Astrocyte of the hippocampus (primary cell): Measurements from ENCODE around the gene RBM33.
"Not testable (repeated sequence)": the region's sequence is repeated elsewhere in the genome, so short reads cannot be mapped to it uniquely, and the experiment has no call there.

Experiments
- DNase-seq: peaks from one replicate; pipeline ENCODE4 v3.0.0; 2011; ENCODE audit warnings: low read depth, low spot score

The RBM33 gene

DNA sequence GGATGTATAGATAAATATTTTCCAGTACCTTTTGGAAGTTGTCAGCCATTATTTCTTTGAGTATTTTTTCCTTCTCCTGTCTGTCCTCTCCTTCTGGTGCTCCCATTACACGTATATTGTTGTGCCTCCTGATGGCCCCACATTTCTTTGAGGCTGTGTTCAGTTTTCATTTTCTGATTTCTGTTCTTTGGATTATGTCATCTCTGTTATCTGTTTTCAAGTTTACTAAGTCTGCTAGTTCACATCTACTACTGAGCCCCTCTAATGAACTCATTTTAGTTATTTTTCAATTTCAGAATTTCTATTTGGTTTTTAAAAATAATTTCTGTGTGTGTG, 16.3 kb downstream of the RBM33 start:
- DNase-seq: no peak

DNA sequence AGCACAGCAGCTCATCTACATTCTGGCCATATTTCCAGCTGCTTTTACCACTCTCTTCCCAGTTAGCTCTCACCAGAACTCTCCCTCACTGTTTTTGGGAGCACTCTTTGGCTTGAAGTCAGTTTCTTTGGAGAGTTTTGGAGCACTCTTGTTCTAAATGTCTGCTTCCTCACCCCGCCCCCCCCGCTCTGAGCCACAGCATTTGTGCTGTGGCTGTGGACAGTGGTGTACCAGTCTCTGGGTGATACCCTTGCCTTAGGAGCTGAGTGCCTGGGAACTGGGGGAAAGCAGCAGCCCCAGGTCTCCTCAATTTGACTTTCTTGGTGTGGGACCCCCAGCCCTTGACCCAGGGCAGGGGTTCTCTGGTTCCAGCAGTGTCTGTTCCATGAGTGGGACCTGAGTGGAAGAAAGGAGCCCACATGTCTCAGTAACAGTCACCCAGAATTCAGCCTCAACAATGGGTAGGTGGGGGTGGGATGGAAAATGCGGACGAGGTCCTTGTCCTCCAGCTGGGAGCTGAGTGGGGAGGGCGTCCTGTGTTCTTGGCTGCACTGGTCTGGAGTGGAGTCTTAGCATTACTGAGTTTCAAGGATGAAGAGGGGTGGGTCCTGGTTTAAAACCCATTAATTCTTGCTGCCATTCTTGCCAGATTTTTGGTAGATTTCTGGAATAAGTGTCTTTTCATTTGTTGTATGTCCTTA, 18.0 kb downstream of the RBM33 start:
- DNase-seq: no peak

DNA sequence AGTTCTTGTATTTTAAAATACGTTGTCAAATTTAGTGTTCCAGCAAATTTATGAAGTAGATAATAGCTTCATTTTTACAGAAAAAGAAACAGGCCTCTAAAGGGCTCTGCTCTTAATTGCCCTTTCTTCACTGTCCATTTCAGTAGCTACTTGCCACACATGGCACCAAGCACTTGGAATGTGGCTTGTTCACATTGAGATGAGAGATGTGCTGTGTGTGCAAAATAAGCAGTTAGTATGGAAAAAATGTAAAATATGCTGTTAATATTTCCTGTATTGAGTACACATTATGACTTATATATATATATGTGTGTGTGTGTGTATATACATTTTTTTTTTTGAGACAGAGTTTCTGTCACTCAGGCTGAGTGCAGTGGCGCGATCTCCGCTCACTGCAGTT, 19.5 kb downstream of the RBM33 start:
- no peak for DNase-seq

- no peak for DNase-seq
These were observed 20.9 kb downstream of the RBM33 start for GRCh38 chr7:155665079-155665956.

GRCh38 chr7:155665957-155666287, 21.5 kb downstream of the RBM33 start:
- peak; percentile 65 for DNase-seq

- DNase-seq: peak; percentile 54
These were observed 22.9 kb downstream of the RBM33 start for GRCh38 chr7:155667241-155667829.

- DNase-seq: peak; percentile 46
These were observed 25.4 kb downstream of the RBM33 start for GRCh38 chr7:155669717-155670505.

- no peak for DNase-seq
These were observed 26.1 kb downstream of the RBM33 start for GRCh38 chr7:155670521-155670920.

DNA sequence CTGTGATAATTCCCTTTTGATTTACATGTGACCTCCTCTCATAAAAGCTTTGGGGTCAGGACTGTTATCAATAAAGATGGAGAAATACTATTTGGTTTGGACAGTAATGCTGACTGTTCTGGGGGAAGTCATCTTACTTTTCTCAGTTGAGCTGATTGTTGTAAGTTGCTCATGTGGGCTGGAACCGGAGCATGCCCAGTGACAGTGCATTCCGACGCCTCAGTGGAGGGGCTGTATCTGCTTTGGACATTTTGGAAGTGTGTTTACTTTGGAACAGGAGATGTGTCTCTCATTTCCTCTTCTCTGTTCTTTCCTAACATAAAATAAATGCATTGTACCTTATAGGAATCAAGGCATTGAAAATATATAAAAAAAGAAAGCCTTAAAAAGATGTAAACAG, 30.1 kb downstream of the RBM33 start:
- no peak for DNase-seq

DNA sequence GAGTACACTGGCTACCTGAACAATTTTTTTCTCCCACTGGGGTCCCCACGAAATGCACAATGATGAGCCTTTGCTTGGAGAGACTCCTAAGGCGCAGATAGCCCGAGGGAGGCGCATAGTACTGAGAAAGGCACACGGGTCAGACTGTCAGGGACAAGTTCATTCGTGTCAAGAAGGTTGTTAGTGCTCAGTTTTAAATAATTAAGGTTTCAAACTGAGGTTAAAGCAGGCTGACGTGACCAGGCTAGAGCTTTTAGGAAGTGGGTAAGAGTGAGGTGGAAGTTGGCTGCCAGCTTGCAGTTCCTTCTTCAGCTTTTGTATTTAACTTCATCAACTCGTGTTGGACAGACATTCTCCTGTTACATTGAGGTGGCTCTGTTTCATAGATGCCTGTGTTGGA, 31.6 kb downstream of the RBM33 start:
- DNase-seq: no peak

DNA sequence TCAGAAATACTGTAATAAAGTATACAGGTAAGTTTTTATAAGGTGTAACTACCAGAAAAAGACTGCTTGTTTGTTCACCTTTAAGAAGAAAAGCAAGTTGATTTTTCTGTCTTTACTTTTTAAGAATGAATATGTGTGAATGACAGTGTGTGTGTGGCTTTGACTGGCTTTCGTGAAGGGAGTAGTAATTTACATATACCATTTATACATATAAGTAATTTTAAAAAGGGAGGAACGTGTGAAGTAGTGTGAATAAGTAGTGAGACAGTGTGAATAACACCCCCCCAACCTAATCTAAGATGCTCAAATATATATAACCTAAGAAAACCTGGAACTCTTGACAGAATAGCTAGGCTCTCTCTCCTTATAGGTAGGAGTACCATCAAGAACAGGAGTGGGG, 33.2 kb downstream of the RBM33 start:
- no peak for DNase-seq

DNA sequence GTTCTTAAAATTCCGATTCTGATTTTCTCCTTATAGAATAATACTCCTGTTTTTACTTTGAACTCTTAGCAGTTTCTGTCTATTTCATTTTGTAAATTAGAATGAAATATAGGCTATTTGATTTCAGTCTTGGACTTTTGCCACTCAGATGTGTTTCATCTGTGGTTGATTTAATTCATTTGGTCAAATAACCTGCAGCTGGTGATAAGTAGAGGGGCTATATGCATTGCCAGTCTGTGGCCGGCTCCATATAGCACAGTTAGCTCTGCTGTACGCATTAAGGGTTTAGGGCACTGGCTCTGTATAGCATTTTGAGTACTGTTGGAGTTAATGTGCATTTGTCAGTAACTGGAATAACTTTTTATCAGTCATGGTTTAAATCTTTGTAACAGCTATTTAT, 35.7 kb downstream of the RBM33 start:
- no peak for DNase-seq

- no peak for DNase-seq
These were observed 36.4 kb downstream of the RBM33 start for GRCh38 chr7:155680864-155681263.

DNA sequence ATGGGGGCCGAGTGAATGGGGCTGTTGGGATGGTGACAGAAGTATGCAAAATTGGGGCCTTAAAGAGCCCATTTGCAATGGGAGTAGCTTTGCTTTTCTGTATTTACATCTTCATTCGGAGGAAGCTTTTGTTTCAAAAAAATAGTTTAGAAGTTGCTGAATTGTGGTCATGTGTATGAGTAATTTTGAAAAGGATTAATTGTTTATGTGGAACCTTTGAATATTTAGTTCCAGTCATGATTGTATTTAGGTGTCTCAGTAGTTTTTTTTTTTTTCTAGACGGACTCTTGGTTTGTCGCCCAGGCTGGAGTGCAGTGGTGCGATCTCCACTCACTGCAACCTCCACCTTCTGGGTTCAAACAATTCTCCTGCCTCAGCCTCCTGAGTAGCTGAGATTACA, 37.2 kb downstream of the RBM33 start:
- DNase-seq: no peak

DNA sequence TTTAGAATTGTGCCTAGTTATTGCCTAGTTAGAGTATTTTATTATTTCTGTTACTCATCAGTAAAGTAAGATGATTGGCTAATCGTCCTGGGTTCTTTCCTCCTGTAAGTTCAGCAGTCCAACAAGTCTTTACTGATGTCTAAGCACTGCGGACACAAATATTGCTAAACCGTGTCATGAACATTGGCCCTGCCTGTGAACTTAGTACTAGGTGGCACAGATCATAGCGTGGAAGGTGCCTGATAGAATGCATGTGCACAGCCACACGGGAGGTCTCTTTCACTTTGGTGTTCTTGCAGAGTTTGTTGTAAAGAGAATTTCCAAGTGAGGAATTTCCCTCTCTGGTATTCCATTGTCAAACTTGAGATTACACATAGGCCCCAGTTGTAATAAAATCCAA, 38.0 kb downstream of the RBM33 start:
- DNase-seq: no peak

- no peak for DNase-seq
These were observed 38.6 kb downstream of the RBM33 start for GRCh38 chr7:155683098-155683497.

- no peak for DNase-seq
These were observed 39.3 kb downstream of the RBM33 start for GRCh38 chr7:155683714-155684113.

DNA sequence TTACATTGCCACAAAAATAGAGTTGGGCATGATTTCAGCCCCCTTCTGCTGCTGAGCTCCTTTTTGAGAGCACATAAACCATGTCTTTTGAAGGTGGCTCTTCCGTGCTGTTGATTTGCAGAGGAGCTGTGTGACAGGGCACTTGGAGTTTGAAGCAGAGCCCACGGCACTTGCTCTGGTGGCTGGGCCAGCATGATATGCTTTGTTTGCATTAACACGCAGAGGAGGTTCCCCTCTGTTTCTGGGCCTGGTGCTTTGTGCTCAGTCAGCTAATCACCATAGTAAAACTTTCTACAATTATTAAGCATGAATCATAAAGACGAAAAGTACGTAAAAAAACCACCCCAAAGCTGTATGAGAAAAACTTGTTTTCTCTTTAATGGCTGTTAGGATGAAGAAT, 40.1 kb downstream of the RBM33 start:
- no peak for DNase-seq

GRCh38 chr7:155685070-155685790, 40.8 kb downstream of the RBM33 start:
- no peak for DNase-seq

DNA sequence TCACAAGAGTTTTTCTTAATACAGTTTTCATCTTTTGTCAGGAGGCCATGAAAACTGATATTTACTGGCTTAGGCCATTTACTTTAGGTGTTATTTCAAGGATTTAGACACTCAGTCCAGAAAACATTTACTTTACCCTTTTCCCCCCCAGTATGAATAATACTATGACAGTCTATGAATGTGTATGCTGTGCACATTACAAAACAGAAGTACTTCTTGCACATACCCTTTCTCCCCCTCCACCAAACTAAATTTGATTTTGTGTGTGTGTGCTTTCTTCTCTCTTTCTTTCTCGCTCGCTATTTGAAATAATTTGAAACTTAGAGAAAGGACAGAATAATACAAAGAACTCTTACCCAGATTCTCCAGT, 41.3 kb downstream of the RBM33 start:
- no peak for DNase-seq

GRCh38 chr7:155686620-155687324, 42.3 kb downstream of the RBM33 start:
- not testable (repeated sequence) for DNase-seq
